ENCODE data around the gene CTSF.

Gene CTSF

DNA sequence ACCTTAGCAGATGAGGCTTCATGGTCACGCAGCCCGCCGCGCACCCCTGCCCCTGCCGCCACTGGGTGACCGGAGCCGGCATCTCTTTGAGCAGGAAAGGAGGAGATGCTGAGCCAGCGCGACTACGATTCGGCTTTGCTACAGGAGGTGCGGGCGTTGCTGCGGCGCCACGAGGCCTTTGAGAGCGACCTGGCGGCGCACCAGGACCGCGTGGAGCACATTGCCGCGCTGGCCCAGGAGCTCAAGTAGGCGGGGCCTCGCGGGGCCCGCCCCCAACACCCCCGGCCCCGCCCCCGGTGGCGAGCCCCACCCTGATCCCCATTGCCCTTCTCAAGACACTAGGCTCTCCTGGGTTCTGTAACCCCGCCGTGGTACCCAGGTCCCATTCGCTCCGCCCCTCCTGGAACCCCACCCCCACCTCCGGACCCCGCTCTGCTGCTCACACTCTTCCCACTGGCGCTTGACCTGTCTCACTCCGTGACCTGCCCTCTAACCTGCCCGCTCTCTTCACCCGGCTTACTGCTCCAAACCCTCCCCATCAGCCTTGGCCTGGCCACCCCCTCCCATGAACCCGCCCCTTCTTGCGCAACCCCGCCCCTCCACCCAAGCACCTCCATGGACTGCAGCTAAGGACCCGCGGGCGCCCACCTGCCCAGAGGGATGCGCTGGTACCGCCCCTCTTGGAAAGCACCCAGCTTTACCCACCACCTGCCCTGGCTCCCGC lies 9.1 kb downstream of the CTSF start:
- Histone ChIP-seq H3K9ac (ENCODE audit: insufficient read length) (no peak overlapping the region), H3K27ac (no peak overlapping the region), H3K4me3 (no peak overlapping the region), H3K9me3 (ENCODE audit: low read depth, low read length) (no peaks in the 10 kb centered on the region), H3K36me3 (ENCODE audit: insufficient read depth, low read length) (no peaks in the 10 kb centered on the region)
- no peak for DNase-seq (ENCODE audit: low read depth, low spot score)
- TF ChIP-seq POLR2AphosphoS5 (IDR thresholded peaks at IDR 0.05; ENCODE audit: borderline replicate concordance, low read depth, low read length) (no peak), EZH2 (IDR thresholded peaks at IDR 0.05) (no peak), FOXP2 (optimal IDR thresholded peaks at IDR 0.05; ENCODE audit: control extremely low read depth, extremely low read length, insufficient read depth) (no peak)

DNA sequence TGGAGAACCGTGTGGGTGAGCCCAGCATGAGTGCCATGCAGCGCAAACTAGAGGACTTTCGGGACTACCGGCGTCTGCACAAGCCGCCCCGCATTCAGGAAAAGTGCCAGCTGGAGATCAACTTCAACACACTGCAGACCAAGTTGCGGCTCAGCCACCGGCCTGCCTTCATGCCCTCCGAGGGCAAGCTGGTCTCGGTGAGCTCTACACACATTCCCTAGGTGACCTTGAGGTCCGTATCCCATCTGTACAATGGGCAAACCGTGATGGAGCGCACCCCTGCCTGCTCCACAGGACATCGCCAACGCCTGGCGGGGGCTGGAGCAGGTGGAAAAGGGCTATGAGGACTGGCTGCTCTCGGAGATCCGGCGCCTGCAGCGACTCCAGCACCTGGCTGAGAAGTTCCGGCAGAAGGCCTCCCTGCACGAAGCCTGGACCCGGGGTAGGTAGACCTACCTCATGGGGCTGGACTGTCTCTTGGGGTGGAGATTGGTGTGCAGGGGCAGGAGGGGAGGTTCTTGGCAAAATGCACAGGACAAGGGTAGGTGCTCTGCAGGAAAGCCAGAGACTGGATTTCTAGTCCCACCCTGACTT lies 10.6 kb downstream of the CTSF start:
- H3K27ac ChIP-seq = no peak overlapping the region
- H3K9ac ChIP-seq (ENCODE audit: insufficient read length) = no peak overlapping the region
- H3K36me3 ChIP-seq (ENCODE audit: insufficient read depth, low read length) = no peaks in the 10 kb centered on the region
- no peak for DNase-seq (ENCODE audit: low read depth, low spot score)
- TF ChIP-seq POLR2AphosphoS5 (IDR thresholded peaks at IDR 0.05; ENCODE audit: borderline replicate concordance, low read depth, low read length) (no peak), FOXP2 (optimal IDR thresholded peaks at IDR 0.05; ENCODE audit: control extremely low read depth, extremely low read length, insufficient read depth) (no peak)
- H3K4me3 ChIP-seq = no peak overlapping the region
- H3K9me3 ChIP-seq (ENCODE audit: low read depth, low read length) = no peaks in the 10 kb centered on the region

DNA sequence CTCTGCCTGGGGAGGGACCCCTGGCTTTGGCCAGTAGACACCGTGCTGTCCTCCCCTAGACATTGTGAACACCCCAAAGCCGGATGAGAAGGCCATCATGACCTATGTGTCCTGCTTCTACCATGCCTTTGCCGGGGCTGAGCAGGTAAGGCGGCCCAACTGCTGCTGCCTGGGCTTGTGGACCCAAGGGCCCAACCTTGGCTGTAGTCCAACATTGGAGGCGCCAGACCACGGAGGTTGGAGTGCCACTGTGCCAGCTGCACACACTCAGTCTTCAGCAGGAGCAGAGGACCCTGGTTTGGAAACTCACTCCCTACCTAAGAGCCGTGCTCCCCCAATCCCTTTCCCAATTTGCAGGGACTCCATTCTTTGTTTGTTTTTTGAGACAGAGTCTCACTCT lies 12.3 kb downstream of the CTSF start:
- Histone ChIP-seq H3K36me3 (ENCODE audit: insufficient read depth, low read length) (no peaks in the 10 kb centered on the region), H3K9ac (ENCODE audit: insufficient read length) (no peak overlapping the region), H3K9me3 (ENCODE audit: low read depth, low read length) (no peaks in the 10 kb centered on the region), H3K4me3 (no peak overlapping the region), H3K27ac (no peak overlapping the region)
- DNase-seq (ENCODE audit: low read depth, low spot score) = no peak
- TF ChIP-seq EZH2 (IDR thresholded peaks at IDR 0.05) = no peak
- TF ChIP-seq POLR2AphosphoS5 (IDR thresholded peaks at IDR 0.05; ENCODE audit: borderline replicate concordance, low read depth, low read length) = no peak
- no peak for TF ChIP-seq FOXP2 (optimal IDR thresholded peaks at IDR 0.05; ENCODE audit: control extremely low read depth, extremely low read length, insufficient read depth)

DNA sequence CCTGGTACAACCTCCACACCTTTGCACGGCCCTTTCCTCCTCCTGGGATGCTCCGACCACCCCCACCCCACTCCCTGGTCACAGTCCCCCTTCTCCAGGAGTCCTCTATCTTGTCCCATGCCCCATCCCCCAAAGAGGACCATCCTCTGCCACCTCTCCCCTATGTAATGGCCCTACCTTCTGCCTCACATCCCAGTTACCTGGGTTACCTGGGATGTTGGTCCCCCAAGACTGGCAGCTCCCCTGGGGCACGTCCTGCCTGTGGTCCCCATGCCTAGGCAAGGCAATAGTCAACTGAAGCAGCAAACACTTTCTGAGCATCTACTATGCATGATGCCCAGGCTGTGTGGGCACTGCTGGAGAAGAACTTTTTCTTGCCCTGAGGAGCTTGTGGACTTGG lies 13.0 kb downstream of the CTSF start:
- no peak for DNase-seq (ENCODE audit: low read depth, low spot score)
- no peaks in the 10 kb centered on the region for H3K36me3 ChIP-seq (ENCODE audit: insufficient read depth, low read length)

DNA sequence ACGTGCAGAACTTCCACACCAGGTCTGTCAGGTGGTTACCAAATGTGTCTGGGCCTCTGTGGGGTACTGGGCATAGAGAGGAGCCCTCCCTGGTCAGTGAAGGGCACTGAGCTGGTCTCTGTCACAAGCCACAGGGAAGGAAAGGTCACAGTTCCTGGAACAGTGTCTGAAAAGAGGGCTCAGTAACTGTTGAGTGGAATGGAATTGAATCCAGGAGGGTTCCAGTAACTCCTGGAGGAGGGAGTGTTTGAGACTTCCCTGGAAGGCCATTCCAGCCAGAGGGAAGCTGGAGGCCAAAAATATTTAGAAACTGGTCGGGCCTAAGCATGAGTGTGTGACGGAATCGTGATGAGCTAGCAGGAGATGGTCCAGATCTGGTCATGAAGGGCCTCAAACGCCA lies 13.8 kb downstream of the CTSF start:
- Histone ChIP-seq H3K9ac (ENCODE audit: insufficient read length) (no peak overlapping the region), H3K9me3 (ENCODE audit: low read depth, low read length) (no peaks in the 10 kb centered on the region), H3K4me3 (no peak overlapping the region), H3K36me3 (ENCODE audit: insufficient read depth, low read length) (no peaks in the 10 kb centered on the region), H3K27ac (no peak overlapping the region)
- no peak for TF ChIP-seq EZH2 (IDR thresholded peaks at IDR 0.05)
- TF ChIP-seq FOXP2 (optimal IDR thresholded peaks at IDR 0.05; ENCODE audit: control extremely low read depth, extremely low read length, insufficient read depth) = no peak
- TF ChIP-seq POLR2AphosphoS5 (IDR thresholded peaks at IDR 0.05; ENCODE audit: borderline replicate concordance, low read depth, low read length) = no peak
- DNase-seq (ENCODE audit: low read depth, low spot score) = no peak

More for the DNA sequence above, 13.0 kb downstream of the CTSF start:
- no peak overlapping the region for H3K4me3 ChIP-seq
- H3K9ac ChIP-seq (ENCODE audit: insufficient read length) = no peak overlapping the region
- no peak overlapping the region for H3K27ac ChIP-seq
- TF ChIP-seq EZH2 (IDR thresholded peaks at IDR 0.05) = no peak
- no peak for TF ChIP-seq POLR2AphosphoS5 (IDR thresholded peaks at IDR 0.05; ENCODE audit: borderline replicate concordance, low read depth, low read length)
- TF ChIP-seq FOXP2 (optimal IDR thresholded peaks at IDR 0.05; ENCODE audit: control extremely low read depth, extremely low read length, insufficient read depth) = no peak
- H3K9me3 ChIP-seq (ENCODE audit: low read depth, low read length) = no peaks in the 10 kb centered on the region

DNA sequence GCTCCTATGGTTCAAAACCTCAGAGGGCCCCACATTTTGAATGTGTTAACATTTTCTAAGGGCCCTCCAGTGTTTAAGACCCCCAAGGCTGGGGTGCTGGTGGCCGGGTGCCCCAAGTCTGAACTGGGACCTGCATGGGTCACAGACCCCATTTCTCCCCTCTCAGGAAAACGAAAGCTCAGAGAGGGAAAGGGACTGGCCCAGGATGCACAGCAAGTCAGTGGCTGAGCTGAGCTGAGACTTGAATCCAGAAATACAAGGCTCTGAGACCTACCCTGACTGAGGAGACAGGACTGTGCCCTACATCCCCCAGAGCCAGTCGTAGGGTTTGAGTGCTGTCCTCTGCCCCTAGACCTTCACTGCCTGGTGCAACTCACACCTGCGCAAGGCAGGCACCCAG lies 17.5 kb downstream of the CTSF start:
- Histone ChIP-seq H3K4me3 (no peak overlapping the region), H3K9me3 (ENCODE audit: low read depth, low read length) (no peaks in the 10 kb centered on the region), H3K9ac (ENCODE audit: insufficient read length) (no peak overlapping the region), H3K27ac (no peak overlapping the region), H3K36me3 (ENCODE audit: insufficient read depth, low read length) (no peaks in the 10 kb centered on the region)
- no peak for TF ChIP-seq FOXP2 (optimal IDR thresholded peaks at IDR 0.05; ENCODE audit: control extremely low read depth, extremely low read length, insufficient read depth)
- TF ChIP-seq EZH2 (IDR thresholded peaks at IDR 0.05) = no peak
- TF ChIP-seq POLR2AphosphoS5 (IDR thresholded peaks at IDR 0.05; ENCODE audit: borderline replicate concordance, low read depth, low read length) = no peak
- no peak for DNase-seq (ENCODE audit: low read depth, low spot score)

DNA sequence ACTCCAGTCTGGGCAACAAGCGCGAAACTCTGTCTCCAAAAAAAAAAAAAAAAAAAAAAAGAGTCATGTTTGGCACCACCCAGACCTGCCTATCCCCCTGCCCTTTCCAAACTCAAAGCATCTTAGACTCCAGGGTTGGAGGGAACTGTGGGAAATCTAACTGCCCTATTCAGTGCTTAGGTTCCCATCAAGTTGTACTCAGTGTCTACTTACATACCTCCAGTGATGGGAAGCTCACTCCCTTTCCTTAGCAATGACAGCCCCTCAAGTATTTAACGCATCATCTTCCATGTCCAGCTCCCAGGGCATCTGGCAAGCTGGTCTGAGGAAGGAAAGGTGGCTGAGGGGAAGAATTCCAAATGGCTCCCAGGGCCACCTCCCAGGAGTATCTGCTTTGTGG lies 18.7 kb downstream of the CTSF start:
- H3K27ac ChIP-seq = no peak overlapping the region
- no peak overlapping the region for H3K9ac ChIP-seq (ENCODE audit: insufficient read length)
- H3K4me3 ChIP-seq = no peak overlapping the region
- no peaks in the 10 kb centered on the region for H3K9me3 ChIP-seq (ENCODE audit: low read depth, low read length)
- DNase-seq (ENCODE audit: low read depth, low spot score) = no peak
- TF ChIP-seq FOXP2 (optimal IDR thresholded peaks at IDR 0.05; ENCODE audit: control extremely low read depth, extremely low read length, insufficient read depth) (no peak), EZH2 (IDR thresholded peaks at IDR 0.05) (no peak)
- H3K36me3 ChIP-seq (ENCODE audit: insufficient read depth, low read length) = no peaks in the 10 kb centered on the region

DNA sequence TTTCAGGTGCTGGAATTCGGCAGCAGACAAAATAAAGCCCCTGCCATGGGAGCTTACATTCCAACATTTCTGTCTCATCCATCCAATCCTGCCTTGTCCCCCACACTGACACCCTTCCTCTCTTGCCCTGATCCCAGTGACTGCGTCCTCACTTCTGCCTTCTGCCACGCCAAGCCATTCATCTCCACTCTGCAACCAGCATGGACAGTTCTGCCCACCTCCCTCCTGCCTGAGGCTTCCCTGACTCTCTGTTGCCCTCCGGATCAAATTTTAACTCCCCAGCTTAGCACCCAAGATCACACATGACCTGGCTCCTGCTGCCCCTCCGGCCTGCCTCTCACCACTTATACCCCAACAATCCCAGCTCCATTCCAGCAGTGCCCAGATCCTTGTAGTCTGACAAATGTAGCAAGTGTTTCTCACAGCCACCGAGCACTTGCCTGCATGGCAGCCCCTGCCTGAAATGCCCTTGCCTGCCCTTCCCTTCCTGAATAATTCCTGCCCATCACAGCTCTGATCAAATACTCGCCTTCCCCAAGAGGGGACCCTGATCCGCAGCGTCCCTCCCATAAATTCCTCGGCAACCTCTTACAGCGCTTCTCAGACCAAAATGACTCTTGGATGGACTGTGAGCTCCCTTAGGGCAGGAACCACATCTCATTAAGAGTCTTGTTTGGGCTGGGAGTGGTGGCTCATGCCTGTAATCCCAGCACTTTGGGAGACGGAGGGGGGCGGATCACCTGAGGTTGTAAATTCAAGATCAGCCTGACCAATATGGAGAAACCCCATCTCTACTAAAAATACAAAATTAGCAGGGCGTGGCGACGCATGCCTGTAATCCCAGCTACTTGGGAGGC lies 19.4 kb downstream of the CTSF start:
- H3K9ac ChIP-seq (ENCODE audit: insufficient read length) = no peak overlapping the region
- H3K27ac ChIP-seq = no peak overlapping the region
- no peaks in the 10 kb centered on the region for H3K9me3 ChIP-seq (ENCODE audit: low read depth, low read length)
- H3K4me3 ChIP-seq = no peak overlapping the region
- no peak for DNase-seq (ENCODE audit: low read depth, low spot score)
- no peaks in the 10 kb centered on the region for H3K36me3 ChIP-seq (ENCODE audit: insufficient read depth, low read length)
- TF ChIP-seq EZH2 (IDR thresholded peaks at IDR 0.05) = no peak
- TF ChIP-seq FOXP2 (optimal IDR thresholded peaks at IDR 0.05; ENCODE audit: control extremely low read depth, extremely low read length, insufficient read depth) = no peak
- TF ChIP-seq POLR2AphosphoS5 (IDR thresholded peaks at IDR 0.05; ENCODE audit: borderline replicate concordance, low read depth, low read length) = no peak
